Measurements from ENCODE around the gene OR13C4. TPM values are rescaled to one million over a fixed set of nuclear protein-coding genes. Genes with fewer than 3 reads are reported as not detected.

The OR13C4 gene
- total RNA-seq (not detected), polyA plus RNA-seq (not detected)
- long read RNA-seq, donor 1: 0 reads
- long read RNA-seq, donor 2: 0 reads
- long read RNA-seq, donor 3: 0 reads

GRCh38 chr9:104527109-104527508 is at the start of gene OR13C4:
OR13C4 (minus strand) TSS chr9:104527209; CDS start chr9:104527209, 0 bp downstream.
- DNase-seq (no peak), ATAC-seq (no peak)
- H3K27ac ChIP-seq: no peak within 1 kb of the TSS
- no peak within 1 kb of the TSS for H3K4me3 ChIP-seq
- H3K9me3 ChIP-seq: no peaks in the 10 kb centered on the region
- no peaks in the 10 kb centered on the region for H3K36me3 ChIP-seq
- TF ChIP-seq POLR2A (IDR thresholded peaks at IDR 0.05) (no peak), CTCF (IDR thresholded peaks at IDR 0.05) (no peak)
- no peaks in the 10 kb centered on the region for H3K27me3 ChIP-seq
- no peaks in the 10 kb centered on the region for H3K4me1 ChIP-seq
- intact Hi-C loops (cut with DNase I): no loop called here

GRCh38 chr9:104575456-104575855 is 48.4 kb upstream of the OR13C4 start:
- H3K9me3 ChIP-seq: peaks cover 0 to 23% (median 0%) of the 10 kb centered on the region in 12 donors
- no peaks in the 10 kb centered on the region for H3K36me3 ChIP-seq
- ATAC-seq (no peak), DNase-seq (no peak)
- no peak overlapping the region for H3K4me3 ChIP-seq
- H3K27me3 ChIP-seq: no peaks in the 10 kb centered on the region
- H3K4me1 ChIP-seq: no peaks in the 10 kb centered on the region
- TF ChIP-seq POLR2A (IDR thresholded peaks at IDR 0.05) (no peak), CTCF (IDR thresholded peaks at IDR 0.05) (no peak)
- 64 to 79% (median 69%) methylated on average over 2 of the region's 2 CpGs for WGBS, 4 donors
- H3K27ac ChIP-seq: no peak overlapping the region
- intact Hi-C loops (cut with DNase I): no loop called here

GRCh38 chr9:104572612-104573011 is 45.6 kb upstream of the OR13C4 start:
- WGBS, 4 donors: 53 to 67% (median 59%) methylated on average over 1 of the region's 1 CpG
- H3K36me3 ChIP-seq: no peaks in the 10 kb centered on the region
- peaks cover 0 to 23% (median 0%) of the 10 kb centered on the region in 12 donors for H3K9me3 ChIP-seq
- no peaks in the 10 kb centered on the region for H3K4me1 ChIP-seq
- H3K27ac ChIP-seq: no peak overlapping the region
- no peak for ATAC-seq
- H3K27me3 ChIP-seq: no peaks in the 10 kb centered on the region
- H3K4me3 ChIP-seq: no peak overlapping the region
- no peak for DNase-seq
- intact Hi-C loops (cut with DNase I): no loop called here
- TF ChIP-seq POLR2A (IDR thresholded peaks at IDR 0.05) (no peak), CTCF (IDR thresholded peaks at IDR 0.05) (no peak)

GRCh38 chr9:104568868-104569267 is 41.9 kb upstream of the OR13C4 start, which contains the start of gene OR13C8:
OR13C8 (plus strand) TSS chr9:104569168; CDS start chr9:104569168, 0 bp downstream.
- H3K27ac ChIP-seq: no peak within 1 kb of the TSS
- ATAC-seq: no peak
- no peak for DNase-seq
- intact Hi-C loops (cut with DNase I): no loop called here
- no peak within 1 kb of the TSS for H3K4me3 ChIP-seq
- peaks cover 0 to 23% (median 0%) of the 10 kb centered on the region in 12 donors for H3K9me3 ChIP-seq
- no peak for TF ChIP-seq POLR2A (IDR thresholded peaks at IDR 0.05)
- TF ChIP-seq CTCF (IDR thresholded peaks at IDR 0.05): no peak
- no peaks in the 10 kb centered on the region for H3K36me3 ChIP-seq
- 76 to 88% (median 83%) methylated on average over 4 of the region's 4 CpGs for WGBS, 4 donors
- no peaks in the 10 kb centered on the region for H3K4me1 ChIP-seq
- no peaks in the 10 kb centered on the region for H3K27me3 ChIP-seq

Measured in heart left ventricle (tissue), 16 donors.